VCaP (cell line): ENCODE measurements around the gene GNG8.

Experiments used
- H3K27ac ChIP-seq: fragments of 450-650 bp; 2 replicates; pipeline ENCODE4 v1.5.1; 2017
- CTCF ChIP-seq: fragments of 450-650 bp; conservative IDR thresholded peaks from 2 replicates; pipeline ENCODE4 v1.5.1; 2017; ENCODE audit warnings: mild to moderate bottlenecking, moderate library complexity

GNG8 gene

GRCh38 chr19:46635920-46636761, at the start of gene GNG8:
GNG8 (minus strand) TSS chr19:46636202; CDS start chr19:46634682, 1,520 bp downstream.
- no peak for TF ChIP-seq CTCF

DNA sequence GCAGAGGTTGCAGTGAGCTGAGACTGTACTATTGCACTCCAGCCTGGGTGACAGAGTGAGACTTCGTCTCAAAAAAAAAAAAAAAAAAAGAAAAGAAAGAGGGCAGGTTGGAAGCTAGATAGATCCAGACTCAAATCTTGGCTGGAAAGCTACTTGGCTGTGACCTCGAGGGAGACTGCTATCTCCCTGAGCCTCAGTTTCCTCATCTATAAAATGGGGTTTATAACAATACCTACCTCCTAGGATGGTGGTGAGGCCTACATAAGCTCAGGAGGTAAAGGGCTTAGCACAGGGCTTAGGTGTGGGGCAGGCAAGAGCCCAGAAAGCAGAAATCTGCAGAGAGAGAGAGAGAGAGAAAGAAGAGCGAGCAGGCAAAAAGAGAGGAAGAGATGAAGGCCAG, 49.2 kb upstream of the GNG8 start:
- no peak overlapping the region for H3K27ac ChIP-seq
- no peak for TF ChIP-seq CTCF

More at GRCh38 chr19:46635920-46636761, at the start of gene GNG8:
- no peak within 1 kb of the TSS for H3K27ac ChIP-seq

DNA sequence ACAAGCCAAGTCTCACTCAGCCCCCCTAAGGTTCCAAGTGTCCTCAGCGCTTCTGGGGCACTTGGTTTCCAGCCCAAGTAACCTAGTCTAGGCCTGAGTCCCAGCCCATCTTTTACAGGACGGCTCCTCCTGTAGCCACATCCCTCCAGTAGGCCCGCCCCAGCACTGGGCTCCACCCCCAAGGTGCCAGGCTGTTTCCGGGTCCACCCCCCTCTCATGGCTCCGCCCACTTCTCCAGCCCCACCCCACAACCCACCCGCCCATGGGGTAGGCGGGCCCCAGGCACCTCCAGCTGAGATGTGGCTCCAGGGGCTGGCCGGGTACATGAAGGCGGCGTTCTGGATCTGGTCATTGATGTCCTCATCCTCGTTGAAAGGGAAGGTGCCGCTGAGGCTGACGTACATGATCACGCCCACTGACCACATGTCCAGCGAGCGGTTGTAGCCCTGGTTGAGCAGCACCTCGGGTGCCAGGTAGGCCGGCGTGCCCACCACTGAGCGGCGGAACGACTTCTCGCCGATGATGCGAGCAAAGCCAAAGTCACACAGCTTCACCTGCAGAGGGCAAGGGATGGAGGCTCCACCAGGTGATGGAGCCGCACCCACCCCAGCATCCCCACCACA, 42.2 kb upstream of the GNG8 start:
- H3K27ac ChIP-seq = no peak overlapping the region
- no peak for TF ChIP-seq CTCF

GRCh38 chr19:46674416-46675178, 38.6 kb upstream of the GNG8 start:
- TF ChIP-seq CTCF = no peak
- no peak overlapping the region for H3K27ac ChIP-seq

DNA sequence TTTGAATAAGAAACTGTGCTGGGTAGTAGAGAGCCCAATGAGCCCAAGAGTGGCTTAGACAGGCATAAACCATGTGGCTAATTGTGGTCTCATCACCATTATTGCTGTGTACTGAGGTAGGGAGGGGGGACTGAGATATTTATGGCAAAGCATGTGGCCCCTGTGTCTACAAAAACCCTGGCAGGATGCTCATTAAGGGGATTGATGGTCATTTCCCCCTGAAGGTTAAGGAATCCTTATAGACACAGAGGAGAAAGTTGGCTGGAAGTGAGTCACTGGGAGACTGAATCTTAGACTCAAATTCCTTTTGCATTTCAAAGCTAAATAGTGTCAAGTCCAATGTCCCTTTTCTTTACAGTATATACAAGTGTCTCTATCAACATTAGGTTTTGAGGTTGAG, 34.8 kb upstream of the GNG8 start:
- no peak overlapping the region for H3K27ac ChIP-seq
- TF ChIP-seq CTCF = no peak

DNA sequence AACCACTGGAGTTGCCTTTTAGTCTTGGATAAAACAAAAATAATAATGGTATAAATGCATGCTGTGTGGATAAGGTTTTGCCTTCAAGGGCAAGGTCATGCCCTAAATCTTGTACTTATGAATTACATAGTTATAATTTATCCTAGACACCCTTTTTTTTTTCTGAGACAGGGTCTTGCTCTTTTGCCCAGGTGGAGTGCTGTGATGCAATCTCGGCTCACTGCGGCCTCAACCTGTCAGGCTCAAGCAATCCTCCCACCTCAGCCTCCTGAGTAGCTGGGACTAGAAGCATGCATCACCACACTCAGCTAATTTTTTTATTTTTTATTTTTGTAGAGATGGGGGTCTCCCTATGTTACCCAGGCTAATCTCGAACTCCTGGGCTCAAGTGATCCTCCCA, 32.7 kb upstream of the GNG8 start:
- no peak for TF ChIP-seq CTCF
- no peak overlapping the region for H3K27ac ChIP-seq

DNA sequence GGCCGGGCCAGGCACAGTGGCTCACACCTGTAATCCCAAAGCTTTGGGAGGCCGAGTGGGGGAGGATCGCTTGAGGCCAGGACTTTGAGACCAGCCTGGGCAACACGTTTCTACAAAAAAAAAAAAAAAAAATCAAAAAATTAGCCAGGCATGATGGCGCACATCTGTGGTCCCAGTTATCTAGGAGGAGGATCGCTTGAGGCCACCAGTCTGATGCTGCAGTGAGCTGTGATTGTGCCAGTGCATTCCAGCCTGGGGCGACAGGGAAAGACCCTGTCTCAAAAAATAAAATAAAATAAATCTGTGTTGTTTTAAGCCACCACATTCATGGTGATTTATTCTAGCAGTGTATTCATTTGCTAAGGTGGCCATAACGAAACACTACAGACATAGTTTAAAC, 29.1 kb upstream of the GNG8 start:
- TF ChIP-seq CTCF = no peak
- H3K27ac ChIP-seq = no peak overlapping the region
